NB4 (cell line): Measurements from ENCODE around the gene IFFO2.

Source experiments
- CTCF ChIP-seq: IDR thresholded peaks from one replicate; pipeline ENCODE4 v1.5.1; 2012; ENCODE audit warnings: low read depth, low read length
- MAX ChIP-seq: IDR thresholded peaks from 2 replicates; pipeline ENCODE4 v1.6.1; 2011; ENCODE audit warnings: low read depth, low read length
- POLR2A ChIP-seq: IDR thresholded peaks from 2 replicates; pipeline ENCODE4 v1.6.1; 2011; ENCODE audit warnings: mild to moderate bottlenecking; ENCODE audit not compliant: insufficient read length; ENCODE audit errors: extremely low read depth

DNA sequence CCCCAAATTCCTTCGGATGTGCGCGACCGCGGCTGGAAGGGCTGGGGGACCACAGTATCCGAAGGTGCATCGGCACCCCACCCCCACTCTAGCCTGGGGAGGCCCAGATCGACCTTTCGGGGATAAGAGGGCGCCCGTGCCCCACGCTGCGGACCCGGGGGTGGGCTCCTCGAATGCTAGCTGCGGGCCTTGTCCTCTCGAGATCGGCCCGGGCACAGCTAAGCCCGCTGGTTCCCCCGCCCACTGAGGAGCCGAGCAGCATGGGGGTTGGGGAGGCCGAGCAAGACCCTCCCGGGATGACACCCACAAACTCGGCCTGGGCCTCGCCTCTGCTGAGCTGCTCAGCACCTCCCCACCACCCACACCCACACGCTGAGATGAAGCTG lies 653 bp upstream of the IFFO2 start:
- TF ChIP-seq CTCF, result no peak
- TF ChIP-seq POLR2A, result no peak
- no peak for TF ChIP-seq MAX
